GM18951 (cell line): Measurements from ENCODE around the gene AGAP9.
"Not testable (repeated sequence)": the region's sequence is repeated elsewhere in the genome, so short reads cannot be mapped to it uniquely, and the experiment has no call there.

Experiments
- POLR2A ChIP-seq: IDR thresholded peaks from 4 replicates; pipeline ENCODE4 v1.6.1; 2011; ENCODE audit warnings: mild to moderate bottlenecking; ENCODE audit not compliant: insufficient read length, insufficient read depth; ENCODE audit errors: extremely low read depth
- in situ Hi-C: fragments of 300-500 bp; cut with MboI; formaldehyde crosslinking; loops from one replicate; pipeline ENCODE4 v1.12.0; 2022; ENCODE audit warnings: low sequenced_read_pairs, mixed read lengths, inconsistent platforms; ENCODE audit not compliant: unreplicated experiment

Gene AGAP9

DNA sequence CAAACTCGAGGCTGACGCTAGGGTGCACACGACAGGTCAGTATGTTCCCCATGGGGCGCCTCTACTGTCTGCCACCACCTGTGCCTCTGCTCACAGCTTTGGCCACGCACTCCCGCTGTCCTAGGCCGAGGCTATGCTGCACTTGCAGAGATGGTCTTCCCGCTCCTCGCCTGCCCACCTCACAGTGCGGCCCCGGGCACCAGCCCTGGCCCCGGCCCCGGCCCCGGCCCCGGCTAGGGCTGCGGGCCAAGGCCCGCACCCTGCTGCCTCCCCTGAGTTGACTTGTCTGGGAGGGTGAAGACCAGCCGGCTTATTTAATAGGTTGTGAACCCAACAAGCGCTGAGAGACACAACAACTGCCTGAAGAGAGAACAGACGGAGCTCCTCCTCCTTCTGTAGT lies at the start of gene AGAP9:
TSS of gene AGAP9 (minus strand) at position 164 of the 400 bp plus-strand sequence. CDS start at position 52, 112 bp downstream.
- in situ Hi-C loops: not testable (repeated sequence)

DNA sequence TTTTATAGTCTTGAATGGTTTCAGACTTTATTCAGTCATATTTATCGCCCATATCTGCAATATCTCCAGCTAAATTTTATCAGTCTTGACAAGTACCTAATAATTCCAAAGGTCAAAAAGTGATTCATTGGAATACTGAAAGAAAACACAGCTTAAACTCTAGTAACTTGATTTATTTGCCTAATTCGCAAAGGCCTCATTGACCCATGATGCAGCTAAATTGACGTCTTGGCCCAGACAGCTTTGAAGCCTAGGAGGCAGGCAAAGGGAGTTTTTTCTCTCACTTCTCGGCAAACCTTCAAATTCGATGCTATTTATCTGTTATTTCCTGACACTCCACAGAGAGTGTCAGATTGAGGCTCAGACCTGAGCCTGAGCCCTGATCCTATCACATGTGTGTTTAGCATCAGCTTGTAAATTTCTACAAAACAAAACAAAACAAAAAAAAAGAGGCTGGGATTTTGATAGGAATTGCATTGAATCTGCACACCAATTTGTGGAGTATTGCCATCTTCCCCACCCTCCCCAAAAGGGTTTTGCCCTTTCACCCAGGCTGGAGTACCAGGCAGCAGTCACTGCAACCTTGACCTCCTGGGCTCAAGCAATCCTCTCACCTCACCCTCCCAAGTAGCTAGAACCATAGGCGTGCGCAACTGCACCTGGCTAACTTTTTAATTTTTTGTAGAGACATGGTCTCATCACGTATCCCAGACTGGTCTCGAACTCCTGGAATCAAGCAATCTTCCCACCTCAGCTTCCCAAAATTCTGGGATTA lies 47.9 kb upstream of the AGAP9 start:
- in situ Hi-C loops: not testable (repeated sequence)

DNA sequence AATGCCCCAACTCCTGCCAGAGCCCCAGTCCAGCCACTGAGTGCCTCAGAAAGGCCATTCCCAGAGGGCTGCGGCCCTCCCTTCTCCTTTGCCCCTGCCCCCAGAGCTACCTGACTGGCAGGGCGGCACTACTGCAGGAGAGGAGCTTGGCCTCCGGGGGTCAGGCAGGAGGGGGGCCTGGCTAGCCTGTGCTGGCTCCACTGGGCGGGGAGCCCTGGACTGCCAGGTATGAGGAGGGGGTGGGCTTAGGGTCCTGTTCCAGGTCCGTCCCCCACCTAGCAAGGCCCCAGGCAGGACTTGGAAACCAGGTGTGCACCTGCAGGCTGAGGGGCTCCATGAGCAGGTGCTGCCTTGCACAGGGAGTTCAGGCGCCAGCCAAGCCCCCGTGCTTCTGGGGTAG lies 43.3 kb upstream of the AGAP9 start:
- in situ Hi-C loops: not testable (repeated sequence)

DNA sequence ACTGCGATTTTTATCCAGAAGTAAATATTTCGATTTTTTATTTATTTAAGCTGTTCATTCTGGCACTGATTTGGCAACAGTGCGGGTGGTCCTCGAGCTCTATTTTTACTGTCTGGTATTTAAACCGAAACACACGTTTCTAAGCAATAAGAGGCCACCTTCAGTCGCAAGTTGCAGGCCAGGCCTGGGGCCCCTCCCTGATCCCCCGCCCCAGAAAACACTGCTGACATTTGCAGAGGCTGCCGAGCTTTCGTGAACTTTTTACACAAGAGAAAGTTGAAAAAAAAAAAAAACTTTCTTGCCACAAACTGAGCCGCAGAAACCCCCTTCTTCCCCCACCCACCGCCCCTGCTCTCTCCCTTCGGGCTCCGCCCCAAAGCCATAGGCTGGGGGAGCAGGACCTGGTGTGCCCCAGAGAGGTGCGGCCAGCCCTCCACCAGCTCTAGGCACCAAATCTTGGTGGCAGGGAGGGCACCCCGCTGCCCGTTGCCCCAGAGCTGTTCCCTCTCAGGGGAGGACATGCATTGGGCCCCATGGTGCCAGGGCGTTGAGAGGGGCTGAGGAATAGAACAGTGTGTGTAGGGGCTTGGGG lies 42.8 kb upstream of the AGAP9 start:
- in situ Hi-C loops: not testable (repeated sequence)

DNA sequence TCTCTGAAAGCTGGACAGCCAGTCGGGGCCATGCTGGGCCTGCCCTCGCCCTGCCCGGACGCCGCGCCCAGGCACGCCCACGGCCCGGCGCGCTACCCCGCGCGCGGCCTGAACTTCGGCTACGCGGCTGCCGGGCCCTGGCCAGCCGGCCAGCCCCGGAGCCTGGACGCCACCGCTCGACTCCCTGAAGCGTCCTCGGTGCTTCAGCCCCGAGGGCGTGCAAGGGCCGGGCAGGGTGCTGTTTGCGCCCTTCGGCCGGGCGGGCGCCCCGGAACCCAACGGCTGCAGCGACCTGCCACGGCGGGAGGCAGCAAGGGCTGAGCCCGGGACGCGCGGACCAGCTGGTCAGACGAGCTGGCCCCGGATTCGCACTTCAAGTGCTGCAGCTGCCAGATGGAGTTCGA lies 42.1 kb upstream of the AGAP9 start:
- in situ Hi-C loops: not testable (repeated sequence)

DNA sequence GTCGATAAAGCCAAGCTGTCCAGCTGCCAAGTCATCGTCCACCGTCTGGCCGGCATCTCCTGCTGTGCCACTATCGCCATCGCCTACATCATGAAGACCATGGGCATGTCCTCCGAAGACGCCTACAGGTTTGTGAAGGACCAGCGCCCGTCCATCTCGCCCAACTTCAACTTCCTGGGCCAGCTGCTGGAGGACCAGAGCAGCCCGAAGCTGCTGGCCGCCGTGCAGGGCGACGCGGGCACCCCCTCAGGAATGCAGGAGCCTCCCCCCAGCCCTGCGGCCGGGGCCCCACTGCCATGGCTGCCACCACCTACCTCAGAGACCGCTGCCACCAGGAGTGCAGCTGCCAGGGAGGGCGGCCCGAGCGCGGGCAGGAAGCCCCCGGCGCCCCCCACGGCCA lies 41.5 kb upstream of the AGAP9 start:
- in situ Hi-C loops: not testable (repeated sequence)

DNA sequence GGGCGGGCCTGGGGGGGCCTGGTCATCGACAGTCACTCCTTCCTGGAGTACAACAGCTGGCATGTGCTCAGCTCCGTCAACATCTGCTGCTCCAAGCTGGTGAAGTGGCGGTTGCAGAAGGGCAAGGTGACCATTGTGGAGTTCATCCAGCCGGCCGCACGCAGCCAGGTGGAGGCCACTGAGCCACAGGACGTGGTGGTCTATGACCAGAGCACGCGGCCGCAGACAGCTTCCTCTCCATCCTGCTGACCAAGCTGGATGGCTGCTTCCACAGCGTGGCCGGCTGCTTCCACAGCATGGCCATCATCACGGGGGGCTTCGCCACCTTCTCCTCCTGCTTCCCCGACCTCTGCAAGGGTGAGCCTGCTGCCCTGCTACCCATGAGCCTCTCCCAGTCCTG lies 40.9 kb upstream of the AGAP9 start:
- in situ Hi-C loops: not testable (repeated sequence)

DNA sequence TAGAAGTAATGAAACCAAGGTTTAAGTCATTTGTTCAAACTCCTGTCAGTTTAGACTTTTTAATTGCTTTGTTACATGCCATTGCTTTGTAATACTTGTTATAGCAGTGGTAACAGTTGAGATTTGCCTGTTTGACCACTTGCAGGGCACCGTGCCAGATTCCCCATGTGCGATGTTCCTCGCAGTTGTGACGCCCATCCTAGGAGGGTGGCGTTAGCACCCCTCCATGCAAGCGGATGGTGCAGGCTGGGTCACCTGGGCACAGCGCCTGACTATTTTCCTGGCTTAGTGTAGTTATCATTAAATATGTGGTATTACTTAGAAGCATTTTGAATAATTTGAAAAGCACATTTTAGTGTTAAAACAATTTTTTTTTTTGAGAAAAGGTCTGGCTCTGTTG lies 37.0 kb upstream of the AGAP9 start:
- in situ Hi-C loops: not testable (repeated sequence)

DNA sequence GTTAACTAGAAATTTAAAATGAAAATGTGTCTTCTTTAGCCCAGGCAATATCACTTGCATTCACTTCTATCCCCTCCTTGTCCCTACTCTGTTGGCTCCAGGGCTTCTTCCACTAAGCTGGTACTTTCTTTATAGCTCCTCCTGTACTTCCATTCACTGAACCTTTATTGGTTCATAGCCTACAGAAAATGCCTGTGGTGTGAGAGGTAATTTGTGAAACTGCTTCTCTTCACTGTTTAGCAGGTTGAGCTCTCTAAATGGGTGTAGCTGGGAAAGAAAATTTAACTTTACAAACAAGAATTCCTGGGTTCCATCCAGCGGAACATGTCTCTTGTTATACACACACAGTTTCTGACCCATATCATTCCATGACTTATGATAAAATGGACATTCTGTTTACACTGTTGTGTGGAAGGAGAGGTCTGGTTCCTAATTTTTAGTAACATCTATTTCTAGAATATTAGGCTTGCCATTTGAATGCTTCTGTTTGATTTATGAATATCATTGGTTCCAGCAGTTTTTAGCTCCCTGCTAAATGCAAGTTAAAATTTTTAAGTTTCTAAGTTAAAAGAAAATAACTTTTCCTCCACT lies 36.4 kb upstream of the AGAP9 start:
- in situ Hi-C loops: not testable (repeated sequence)

DNA sequence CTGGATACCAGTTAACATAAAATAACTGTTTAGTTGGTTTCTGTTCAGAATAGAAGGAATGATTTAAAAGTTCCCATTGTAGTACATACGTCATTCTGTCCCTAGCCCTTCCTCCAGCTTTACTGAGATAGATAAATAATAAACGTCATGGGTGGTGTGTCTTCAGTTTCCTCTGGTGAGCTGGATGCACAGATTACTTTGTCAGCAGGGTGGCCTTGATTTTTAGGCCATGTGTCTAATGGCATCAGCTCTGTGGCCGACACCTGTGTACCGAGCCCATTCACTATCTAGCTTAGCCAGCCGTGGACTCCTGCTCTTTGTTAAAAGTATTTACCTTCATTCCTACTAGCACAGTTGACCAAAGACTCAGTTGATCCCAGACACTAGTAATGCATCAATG lies 34.7 kb upstream of the AGAP9 start:
- in situ Hi-C loops: not testable (repeated sequence)

DNA sequence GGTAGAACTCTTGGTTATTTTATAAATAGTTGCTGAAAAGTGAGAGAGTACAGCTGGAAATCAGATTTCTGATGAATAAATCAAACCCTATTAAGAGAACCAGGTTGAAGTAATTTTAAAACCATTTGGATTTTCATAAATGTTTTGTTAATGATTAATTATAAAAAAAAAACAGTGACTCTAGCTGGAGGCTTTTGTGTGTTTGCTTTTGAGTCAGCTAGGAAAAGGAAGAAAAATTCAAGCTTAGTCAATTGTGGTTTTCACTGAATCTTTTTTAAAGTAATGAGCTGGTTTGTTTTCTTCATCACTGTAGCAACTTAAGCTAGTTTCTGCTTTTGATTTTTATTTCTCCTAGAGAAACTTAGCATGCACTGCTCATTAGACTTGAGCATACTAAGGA lies 34.2 kb upstream of the AGAP9 start:
- in situ Hi-C loops: not testable (repeated sequence)

DNA sequence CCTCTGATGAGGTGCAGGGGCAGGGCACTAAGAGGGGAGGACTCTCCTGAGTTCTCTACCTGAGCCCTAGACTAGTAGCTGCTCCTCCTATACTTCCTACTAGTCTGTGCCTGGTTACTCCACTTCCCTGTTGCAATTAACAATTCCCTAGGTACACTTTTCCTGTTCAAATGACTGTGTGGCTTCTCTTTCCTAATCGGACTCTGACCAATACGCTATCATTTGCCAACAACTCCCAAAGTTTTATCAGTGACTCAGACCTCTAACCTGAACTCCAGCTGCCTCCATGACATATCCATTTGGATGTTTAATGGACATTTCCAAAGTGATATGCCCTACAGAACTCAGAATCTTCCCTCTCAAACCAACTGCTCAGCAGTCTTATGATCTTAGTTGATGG lies 31.9 kb upstream of the AGAP9 start:
- in situ Hi-C loops: not testable (repeated sequence)

DNA sequence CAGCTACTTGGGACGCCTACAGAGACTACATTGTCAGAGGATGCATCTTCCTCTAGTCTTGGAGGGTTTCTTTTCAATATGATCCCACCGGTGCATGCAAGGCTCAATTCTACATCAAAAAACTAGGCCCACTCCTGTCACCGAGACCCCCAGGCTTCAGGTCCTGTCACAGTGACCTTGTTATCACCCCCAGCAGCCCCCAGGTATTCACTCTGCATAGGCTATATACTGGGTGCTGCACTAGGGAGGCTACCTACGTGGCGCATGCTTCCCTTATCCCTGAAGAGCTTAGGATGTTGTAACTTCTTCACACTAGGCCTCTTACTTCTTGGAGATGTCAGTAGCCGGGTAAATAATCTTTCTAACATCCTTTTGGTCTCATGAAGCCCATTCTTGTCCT lies 31.1 kb upstream of the AGAP9 start:
- in situ Hi-C loops: loop anchor here (5.0 kb wide), 1 partner anchor 767 kb away; no protein-coding TSS in a partner anchor

DNA sequence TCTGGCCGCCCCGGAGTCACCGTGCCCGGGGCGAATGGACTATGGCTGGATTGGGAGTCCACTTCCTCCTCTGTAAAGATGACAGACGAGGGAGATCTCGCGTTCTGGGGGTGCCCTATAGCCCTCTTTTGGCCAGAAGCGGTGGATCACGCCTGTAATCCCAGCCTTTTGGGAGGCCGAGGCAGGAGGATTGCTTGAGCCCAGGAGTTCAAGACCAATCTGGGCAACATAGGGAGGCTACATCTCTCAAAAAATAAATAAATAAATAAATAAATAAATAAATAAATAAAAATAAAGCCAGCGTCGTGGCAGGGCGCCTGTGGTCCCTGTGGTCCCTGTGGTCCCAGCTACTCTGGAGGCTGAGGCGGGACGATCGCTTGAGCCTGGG lies 30.4 kb upstream of the AGAP9 start:
- in situ Hi-C loops: loop anchor here (5.0 kb wide), 1 partner anchor 767 kb away; no protein-coding TSS in a partner anchor

DNA sequence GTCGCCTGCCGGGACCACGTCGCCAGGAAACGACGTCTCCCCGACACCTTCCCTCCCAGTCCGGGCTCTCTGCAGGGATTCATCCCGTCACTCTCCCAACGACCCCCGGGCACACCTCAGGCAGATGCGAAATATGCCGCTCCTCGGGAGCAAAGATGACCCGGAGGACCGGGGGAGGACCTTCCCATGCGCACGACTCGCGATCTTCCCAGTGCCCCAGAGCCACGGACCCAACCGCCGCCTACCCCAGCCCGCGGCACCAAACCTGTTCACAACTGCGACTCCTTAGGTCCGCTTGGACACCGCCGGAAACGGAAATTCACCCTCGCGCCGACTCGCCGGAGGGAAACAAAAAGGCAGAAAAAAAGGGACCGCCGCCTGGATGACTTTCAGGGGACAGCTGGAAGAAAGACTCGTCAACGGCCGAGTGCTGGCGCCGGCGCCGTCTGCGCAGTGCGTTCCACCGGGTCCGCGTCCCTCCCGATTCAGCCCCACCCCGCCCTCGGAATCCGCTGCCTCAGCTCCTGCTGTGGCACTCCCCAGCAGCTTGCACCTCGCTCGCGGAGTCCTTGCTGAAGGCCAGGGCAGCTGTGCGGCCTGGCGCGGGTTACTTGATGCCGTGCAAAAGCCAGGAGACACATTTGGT lies 29.9 kb upstream of the AGAP9 start:
- in situ Hi-C loops: loop anchor here (5.0 kb wide), 1 partner anchor 766 kb away; no protein-coding TSS in a partner anchor
- peak; percentile 73 for TF ChIP-seq POLR2A

DNA sequence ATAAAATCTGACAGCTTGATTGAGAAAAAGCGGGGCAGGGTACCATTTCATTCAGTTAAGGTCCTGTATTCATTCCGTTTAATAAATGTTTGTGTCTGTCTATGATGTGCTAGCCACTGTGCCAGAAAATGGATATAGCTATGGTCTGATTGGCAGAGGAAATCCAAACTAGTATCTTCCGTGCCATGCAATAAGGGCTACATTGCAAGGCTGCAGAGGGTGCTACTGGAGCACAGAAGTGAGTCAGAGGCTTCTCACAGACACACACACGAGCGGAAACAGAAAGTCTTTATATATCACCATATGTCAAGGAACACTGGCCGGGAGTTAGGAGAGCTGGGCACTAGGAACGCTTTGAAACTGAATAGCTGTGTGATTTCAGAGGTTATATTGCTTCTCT lies 29.3 kb upstream of the AGAP9 start:
- in situ Hi-C loops: loop anchor here (5.0 kb wide), 1 partner anchor 765 kb away; no protein-coding TSS in a partner anchor

DNA sequence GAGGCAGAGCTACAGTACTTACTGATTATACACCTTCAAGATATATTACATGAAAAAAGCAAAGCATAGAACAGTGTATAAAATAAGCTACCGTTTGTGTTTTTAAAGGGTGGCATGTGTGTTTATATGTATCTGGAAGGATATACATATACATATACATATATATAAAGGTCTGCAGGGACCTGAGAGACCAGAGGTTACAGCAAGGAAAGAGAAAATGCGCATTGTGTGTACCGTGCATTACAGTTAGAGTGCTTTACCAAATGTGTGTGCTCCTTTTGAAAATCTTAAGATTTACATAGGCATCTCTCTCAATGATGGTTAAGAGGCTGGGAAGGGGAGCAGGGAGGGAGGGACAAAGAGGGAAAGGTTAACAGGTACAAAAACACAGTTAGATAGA lies 23.8 kb upstream of the AGAP9 start:
- in situ Hi-C loops: not testable (repeated sequence)

DNA sequence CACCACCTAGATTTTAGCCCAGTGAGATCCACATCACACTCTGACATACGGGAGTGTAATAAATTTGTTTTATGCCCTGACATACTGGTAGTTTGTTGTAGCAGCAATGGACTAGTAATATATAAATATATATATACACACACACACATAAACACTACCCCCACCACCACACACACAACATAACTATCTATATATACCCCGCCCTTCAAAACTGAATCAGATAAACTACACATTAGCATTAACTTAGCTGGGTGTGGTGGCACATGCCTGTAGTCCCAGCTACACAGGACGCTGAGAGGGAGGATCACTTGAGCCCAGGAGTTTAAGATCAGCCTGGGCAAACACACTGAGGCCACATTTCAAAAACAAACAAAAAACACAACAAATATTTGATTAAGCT lies 13.0 kb upstream of the AGAP9 start:
- in situ Hi-C loops: not testable (repeated sequence)

DNA sequence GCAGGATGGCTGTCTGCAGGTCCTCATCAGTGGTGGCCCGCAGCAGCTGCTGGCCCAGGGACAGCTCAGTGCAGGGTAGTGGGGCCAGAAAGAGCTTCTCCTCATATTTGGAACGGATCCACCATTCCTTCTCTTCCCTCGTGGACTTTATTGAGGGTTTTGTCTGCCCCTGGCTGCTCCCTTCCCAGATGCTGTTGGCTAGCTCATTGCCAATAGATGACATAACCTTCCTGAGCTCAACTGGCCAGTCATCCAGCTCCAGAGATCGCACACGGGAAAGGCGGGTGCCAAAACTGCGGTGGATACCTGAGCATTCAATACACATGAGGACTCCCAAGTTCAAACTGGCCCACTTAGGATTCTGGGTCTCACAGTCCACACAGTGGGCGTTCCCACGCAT lies 21.1 kb downstream of the AGAP9 start:
- in situ Hi-C loops: not testable (repeated sequence)

DNA sequence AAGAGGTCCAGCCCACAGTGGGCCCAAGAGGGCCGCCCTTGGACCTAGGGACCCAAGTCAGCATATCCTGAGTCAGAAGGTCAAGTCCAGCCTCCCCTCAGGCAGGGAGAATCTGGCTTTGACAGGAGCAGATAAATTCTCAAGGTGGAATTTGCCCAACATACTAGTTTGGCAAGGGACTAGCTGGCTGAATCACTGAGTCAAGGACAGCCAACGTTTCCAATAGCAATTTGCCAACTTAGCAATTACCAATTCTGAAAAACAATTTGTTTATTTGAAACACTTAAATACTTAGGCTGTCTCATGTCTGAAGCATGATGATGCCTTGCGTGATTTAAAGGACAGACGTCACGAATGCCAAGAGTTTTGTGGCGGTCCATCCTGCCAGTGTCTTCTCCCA lies 29.2 kb downstream of the AGAP9 start:
- in situ Hi-C loops: not testable (repeated sequence)
